Colonic mucosa (tissue), 4 donors: ENCODE results near the gene CBX1. TPM values are rescaled to one million over a fixed set of nuclear protein-coding genes. Genes with fewer than 3 reads are reported as not detected.
A peak's percentile ranks its signal among the peaks of the same experiment; 100 is the strongest.

ENCODE experiments used
- DNase-seq: peaks from one replicate; pipeline ENCODE4 v3.0.0-alpha.2; 2020
- H3K27ac ChIP-seq: fragments of 200-600 bp; one replicate; pipeline ENCODE4 v1.8.0; 2021
- H3K27me3 ChIP-seq: fragments of 200-600 bp; one replicate; pipeline ENCODE4 v1.8.0; 2021
- H3K36me3 ChIP-seq: fragments of 200-600 bp; one replicate; pipeline ENCODE4 v1.8.0; 2021
- H3K4me1 ChIP-seq: fragments of 200-600 bp; one replicate; pipeline ENCODE4 v1.8.0; 2021; ENCODE audit warnings: mild to moderate bottlenecking
- H3K4me3 ChIP-seq: fragments of 200-600 bp; one replicate; pipeline ENCODE4 v1.8.0; 2021
- H3K9ac ChIP-seq, 2 donors: one replicate each; pipeline ENCODE4 v1.7.0; 2013; ENCODE audit warnings: control low read depth in 2 of 2, low read depth in 2 of 2, low read length in 2 of 2
- H3K9me3 ChIP-seq: fragments of 200-600 bp; one replicate; pipeline ENCODE4 v1.8.0; 2021
- CTCF ChIP-seq: fragments of 200-600 bp; IDR thresholded peaks from one replicate; pipeline ENCODE4 v1.8.0; 2022; ENCODE audit warnings: antibody characterized with exemption, mild to moderate bottlenecking
- intact Hi-C: fragments of 100-400 bp; cut with DNase I; formaldehyde crosslinking; loops from one replicate; pipeline ENCODE4 v1.14.1; 2022
- total RNA-seq, 2 donors: library from RNA; stranded (reverse); fragmentation: NEBNext Ultra II Directional in 1 of 2; extraction: Animal tissue kit (Norgen Biotek cat#: 25700) in 1 of 2; gene quantifications; one replicate each; pipeline ENCODE4 v1.2.1, GENCODE V29; 2021
- donor health status: healthy.
- donor health status: DM: no; HTN: no; CAD: no.
- donor health status: DM: no; HTN: no; CAD: no.

Gene CBX1
- total RNA-seq, 2 donors from 2014 or later, result 32.3 to 53.0 TPM

- Histone ChIP-seq H3K36me3 (peaks cover 8% of the 10 kb centered on the region), H3K9me3 (no peaks in the 10 kb centered on the region), H3K27ac (no peak overlapping the region), H3K27me3 (no peaks in the 10 kb centered on the region), H3K4me1 (peaks cover 50% of the 10 kb centered on the region), H3K4me3 (no peak overlapping the region), H3K9ac (peak overlapping the region; percentile 14 to 38)
- intact Hi-C loops, result no loop called here
- TF ChIP-seq CTCF, result no peak
- DNase-seq, result no peak
These were observed 47.5 kb downstream of the CBX1 start for GRCh38 chr17:48053758-48054237.

- H3K4me3 ChIP-seq, result no peak overlapping the region
- no peak overlapping the region for H3K27ac ChIP-seq
- intact Hi-C loops, result no loop called here
- peak; percentile 48 for DNase-seq
- no peaks in the 10 kb centered on the region for H3K27me3 ChIP-seq
- peak overlapping the region; percentile 17 to 38 for H3K9ac ChIP-seq
- TF ChIP-seq CTCF, result no peak
- no peaks in the 10 kb centered on the region for H3K9me3 ChIP-seq
- peaks cover 50% of the 10 kb centered on the region for H3K4me1 ChIP-seq
- peaks cover 5% of the 10 kb centered on the region for H3K36me3 ChIP-seq
These were observed 48.1 kb downstream of the CBX1 start for GRCh38 chr17:48052956-48053757.

GRCh38 chr17:48051706-48052486, 49.4 kb downstream of the CBX1 start:
- Histone ChIP-seq H3K9me3 (no peaks in the 10 kb centered on the region), H3K27ac (peak overlapping the region; percentile 95), H3K9ac (peak overlapping the region; percentile 24 to 38), H3K36me3 (peaks cover 5% of the 10 kb centered on the region), H3K4me3 (no peak overlapping the region), H3K4me1 (peaks cover 54% of the 10 kb centered on the region), H3K27me3 (no peaks in the 10 kb centered on the region)
- no peak for TF ChIP-seq CTCF
- DNase-seq, result peak; percentile 42
- intact Hi-C loops, result no loop called here

GRCh38 chr17:48051283-48051682, 50.0 kb downstream of the CBX1 start:
- no peak for TF ChIP-seq CTCF
- Histone ChIP-seq H3K27ac (peak overlapping the region; percentile 95), H3K4me3 (no peak overlapping the region), H3K9ac (peak overlapping the region; percentile 29 to 48), H3K27me3 (no peaks in the 10 kb centered on the region), H3K9me3 (no peaks in the 10 kb centered on the region), H3K36me3 (peaks cover 5% of the 10 kb centered on the region), H3K4me1 (peaks cover 56% of the 10 kb centered on the region)
- intact Hi-C loops, result no loop called here
- DNase-seq, result no peak

- TF ChIP-seq CTCF, result no peak
- H3K9ac ChIP-seq, result peak overlapping the region; percentile 80 to 98
- DNase-seq, result peak; percentile 94
- intact Hi-C loops, result no loop called here
- peaks cover 5% of the 10 kb centered on the region for H3K36me3 ChIP-seq
- peaks cover 44% of the 10 kb centered on the region for H3K4me1 ChIP-seq
- no peaks in the 10 kb centered on the region for H3K27me3 ChIP-seq
- no peaks in the 10 kb centered on the region for H3K9me3 ChIP-seq
- H3K4me3 ChIP-seq, result peak overlapping the region; percentile 65
- peak overlapping the region; percentile 95 for H3K27ac ChIP-seq
These were observed 52.7 kb downstream of the CBX1 start for GRCh38 chr17:48048384-48049126.
